GM18517 (cell line): Measurements from ENCODE around the gene RBMS3.

Experiments
- ATAC-seq: cut with Tn5 transposase; IDR thresholded peaks from one replicate; pipeline ENCODE4 v1.9.1; 2021; ENCODE audit warnings: mild to moderate bottlenecking, moderate library complexity; ENCODE audit not compliant: unreplicated experiment

RBMS3 gene

DNA sequence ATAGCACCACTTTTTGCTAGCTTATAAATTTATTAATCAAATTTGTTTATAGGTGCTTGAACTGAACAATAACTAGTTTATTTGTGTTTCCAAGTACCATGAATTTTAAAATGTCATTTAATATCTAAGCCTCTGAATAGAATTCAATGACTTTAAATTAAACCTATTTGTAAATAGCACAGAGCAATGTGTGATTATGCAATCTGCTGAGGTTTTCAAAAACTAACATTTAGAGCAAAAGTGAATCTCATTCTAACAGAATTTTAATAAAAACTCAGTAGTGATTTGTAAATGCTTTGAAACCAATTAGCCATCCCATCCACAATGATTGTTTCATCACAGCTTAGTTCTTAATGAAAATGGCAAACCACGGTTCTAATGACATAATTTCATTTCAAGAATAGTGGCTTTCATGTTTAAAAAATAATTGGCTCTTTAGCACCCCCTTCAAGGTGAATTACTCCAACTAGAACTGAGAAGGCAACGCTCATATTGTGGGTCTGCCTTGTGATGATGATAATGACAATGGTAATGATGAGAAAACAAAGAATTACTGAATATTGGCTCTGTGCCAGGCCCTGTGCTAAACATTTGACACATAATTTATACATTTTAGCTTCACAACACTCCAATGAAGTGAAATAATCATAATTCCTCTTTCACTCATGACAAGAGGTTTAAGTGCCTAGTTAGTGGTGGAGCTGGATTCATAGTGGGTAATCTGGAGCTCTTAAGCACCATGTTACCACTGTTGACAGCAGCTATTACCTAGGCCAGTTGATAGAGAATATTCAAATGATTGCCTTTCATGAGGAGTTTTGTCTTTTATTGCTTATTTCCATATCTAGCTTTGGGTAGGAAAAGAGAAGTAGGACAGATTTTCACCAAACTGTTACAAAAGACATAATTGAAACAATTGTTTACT is 145.7 kb downstream of the RBMS3 start:
- no peak for ATAC-seq

DNA sequence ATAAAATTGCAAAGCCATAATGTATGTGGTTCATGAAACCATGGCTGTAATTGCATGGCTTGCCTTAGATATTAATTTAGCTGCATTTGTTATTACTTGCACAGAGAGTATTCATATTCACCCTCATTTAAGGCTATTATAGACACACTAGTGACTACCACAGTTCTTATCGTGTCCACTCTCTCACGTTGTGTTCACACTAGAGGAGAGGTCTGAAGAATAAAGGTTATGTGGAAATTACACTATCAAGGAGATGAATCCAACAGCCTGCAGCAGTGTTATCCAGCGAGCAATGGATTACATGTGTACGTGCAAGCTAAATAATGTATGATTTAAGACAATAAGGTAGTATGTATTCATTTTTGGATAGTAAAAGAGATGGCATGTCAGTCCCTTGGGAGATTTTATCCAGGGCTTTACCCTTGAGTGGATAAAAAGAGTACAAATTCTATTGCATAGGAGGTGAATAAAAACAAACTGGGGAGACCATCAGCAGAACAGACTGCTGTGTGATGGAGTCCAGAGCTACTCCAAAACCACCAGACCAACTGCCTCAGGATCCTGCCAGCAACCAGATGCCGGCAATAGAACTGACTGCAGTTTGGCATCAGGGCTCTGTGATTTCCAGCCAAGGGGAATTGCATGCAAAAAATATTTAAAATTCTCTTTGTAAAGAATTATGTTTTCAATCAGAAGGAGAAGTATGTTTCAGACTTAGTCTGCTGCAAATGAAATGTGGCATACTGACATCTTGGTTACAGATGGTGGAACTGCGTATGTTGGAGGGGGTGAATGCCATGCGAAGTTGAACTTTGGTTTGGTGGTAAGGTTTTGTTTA is 146.6 kb downstream of the RBMS3 start:
- no peak for ATAC-seq

DNA sequence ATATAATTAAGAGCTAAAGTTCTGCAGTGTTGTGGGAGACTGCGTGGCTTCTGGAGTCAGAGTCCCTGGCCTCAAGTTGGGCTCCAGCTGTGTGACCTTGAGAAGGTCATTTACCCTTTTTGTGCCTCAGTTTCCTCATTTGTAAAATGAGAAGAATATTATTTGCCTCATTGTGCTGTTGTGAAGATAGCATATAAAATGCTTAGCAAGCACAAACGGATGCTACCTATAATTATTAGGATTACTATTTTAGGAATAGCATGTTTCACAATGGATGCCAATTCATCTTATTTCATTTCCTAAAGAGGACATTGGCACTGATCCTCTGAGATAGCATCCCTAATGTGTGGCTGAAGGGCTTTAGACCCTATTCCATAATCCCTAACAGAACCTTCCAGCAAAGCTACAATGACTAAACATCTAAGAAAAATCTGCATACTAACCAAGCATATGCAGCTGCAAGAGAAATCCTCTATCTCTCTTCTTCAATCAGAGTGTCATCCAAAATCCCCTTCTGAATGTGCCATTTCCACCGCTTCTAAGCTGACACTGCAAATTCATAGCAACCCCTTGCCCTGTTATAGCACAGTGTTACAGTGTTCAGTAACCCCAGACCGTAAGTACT is 148.3 kb downstream of the RBMS3 start:
- ATAC-seq = no peak

DNA sequence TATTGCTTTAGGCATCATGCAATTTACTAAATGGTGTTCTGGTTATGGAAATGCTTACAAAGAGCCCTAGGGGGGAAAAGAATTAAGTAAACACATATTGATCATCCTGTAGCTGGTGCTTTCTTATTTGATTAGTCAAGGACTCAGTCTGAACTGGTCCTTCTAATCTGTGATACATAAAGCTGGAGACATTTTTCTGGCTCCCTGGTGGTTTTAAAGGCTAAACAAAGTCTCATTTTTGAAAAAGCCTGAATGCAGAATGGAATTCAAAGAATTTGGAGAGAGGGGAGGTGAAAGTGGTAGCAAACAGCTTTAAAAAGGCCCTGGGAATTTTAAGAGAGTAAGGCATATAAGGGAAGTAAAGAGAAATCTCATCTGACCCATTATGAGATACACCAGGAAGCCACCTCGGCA is 149.7 kb downstream of the RBMS3 start:
- no peak for ATAC-seq

DNA sequence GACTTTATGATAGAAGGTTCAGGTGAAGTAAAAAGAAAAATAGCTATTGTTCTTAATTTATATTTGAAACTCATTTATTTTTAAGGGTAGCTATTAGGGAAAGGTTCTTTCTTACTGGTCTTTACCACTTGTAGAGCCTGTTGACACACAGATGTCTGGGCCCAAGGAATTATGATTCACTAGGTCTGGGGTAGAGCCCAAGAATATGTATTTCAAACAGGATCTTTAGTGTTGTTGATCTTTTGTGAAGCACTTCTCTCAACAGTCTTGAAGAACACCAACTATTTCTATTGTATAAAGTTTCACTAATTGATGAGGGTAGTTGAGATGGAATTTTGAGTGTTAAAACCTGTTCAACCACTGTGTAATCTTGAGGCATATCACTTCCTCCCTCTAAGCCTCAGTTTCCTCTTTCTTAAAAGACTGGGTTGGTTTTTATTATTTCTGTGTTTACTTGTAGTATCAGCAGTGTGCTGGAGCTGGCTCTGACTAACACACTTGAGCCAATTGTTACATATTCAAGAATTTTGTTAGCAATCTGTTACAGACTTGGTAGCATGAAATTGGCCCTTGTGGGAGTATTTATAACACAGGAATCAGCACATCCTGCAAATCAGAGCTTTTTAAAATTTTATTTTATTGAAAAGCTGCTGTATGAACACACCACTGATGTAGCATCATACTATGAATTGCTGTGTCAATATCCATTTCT is 155.9 kb downstream of the RBMS3 start:
- ATAC-seq = no peak

DNA sequence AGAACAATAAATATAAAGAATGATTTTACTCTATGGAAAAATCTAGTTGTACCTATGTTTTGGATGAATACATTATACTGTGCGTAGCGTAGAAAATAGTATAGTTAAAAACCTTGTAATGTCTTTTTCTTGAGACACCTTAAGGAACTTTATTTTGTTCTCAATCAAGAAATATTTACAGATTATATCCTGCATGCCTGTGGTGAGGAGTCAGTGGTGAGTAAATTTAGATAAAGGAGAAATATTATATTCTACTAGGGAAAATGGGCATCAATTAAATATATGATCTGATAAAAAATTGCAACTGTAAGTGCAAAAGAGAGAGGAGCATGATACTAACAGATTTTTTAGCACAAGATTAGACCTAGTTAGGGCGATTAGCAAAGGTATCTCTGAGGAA is 157.7 kb downstream of the RBMS3 start:
- ATAC-seq = no peak

DNA sequence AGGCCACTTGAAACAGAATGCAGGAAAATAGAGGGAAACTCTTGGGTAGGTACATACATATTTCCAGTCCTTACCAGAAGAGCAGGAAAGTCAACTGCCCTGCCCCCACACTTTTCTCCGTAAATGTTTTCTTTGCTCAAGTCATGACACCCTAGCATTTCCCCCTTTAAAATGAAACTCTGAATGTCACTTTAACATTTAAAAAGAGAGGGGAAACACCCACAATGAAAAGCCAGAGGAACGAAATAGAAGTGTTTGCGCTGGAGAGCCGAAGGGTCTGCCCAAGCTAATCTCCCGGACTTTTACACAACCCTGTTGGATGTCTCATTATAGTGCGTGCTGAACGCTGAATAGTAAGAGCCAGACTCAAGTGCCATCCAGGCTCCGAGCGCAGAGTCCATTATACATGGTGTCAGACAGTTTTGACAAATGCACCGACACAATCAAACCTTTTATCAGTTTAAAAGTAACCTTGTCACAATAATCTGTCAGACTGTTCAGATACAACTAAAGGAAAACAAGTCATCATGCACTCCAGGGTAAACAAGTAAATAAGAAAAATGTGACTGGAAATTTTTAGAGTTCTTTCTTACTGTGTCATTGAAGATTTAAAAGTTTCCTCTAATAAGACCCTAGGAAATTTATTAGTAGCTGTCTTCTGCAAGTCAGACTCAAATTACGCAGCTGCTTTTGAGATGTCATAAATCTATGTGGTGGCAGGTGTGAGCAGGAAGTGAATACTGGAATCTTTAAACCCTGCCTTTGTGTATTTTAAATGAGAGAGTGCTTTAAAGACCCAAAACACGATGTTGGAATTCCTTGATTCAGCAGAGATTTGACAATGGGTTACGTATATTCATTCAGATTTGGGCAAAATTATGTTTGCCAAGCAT is 159.8 kb downstream of the RBMS3 start:
- ATAC-seq = no peak

DNA sequence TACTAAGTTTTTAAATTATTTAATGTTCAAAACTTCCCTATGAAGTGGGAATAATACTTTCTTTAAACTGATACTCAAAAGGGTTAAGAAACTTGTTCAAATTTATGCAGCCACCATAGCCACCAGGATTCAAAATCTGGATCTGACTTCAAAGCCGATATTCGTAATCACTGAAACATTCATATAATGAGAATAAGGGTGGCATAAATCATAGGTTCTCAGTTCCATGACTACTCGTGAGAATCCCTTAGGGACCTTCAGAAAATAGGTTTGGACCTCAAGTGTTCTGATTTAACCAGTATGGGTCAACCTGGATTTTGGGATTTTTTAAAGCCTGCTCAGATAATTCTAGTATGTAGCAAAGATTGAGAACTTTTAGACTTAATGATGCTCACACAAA is 160.6 kb downstream of the RBMS3 start:
- no peak for ATAC-seq

DNA sequence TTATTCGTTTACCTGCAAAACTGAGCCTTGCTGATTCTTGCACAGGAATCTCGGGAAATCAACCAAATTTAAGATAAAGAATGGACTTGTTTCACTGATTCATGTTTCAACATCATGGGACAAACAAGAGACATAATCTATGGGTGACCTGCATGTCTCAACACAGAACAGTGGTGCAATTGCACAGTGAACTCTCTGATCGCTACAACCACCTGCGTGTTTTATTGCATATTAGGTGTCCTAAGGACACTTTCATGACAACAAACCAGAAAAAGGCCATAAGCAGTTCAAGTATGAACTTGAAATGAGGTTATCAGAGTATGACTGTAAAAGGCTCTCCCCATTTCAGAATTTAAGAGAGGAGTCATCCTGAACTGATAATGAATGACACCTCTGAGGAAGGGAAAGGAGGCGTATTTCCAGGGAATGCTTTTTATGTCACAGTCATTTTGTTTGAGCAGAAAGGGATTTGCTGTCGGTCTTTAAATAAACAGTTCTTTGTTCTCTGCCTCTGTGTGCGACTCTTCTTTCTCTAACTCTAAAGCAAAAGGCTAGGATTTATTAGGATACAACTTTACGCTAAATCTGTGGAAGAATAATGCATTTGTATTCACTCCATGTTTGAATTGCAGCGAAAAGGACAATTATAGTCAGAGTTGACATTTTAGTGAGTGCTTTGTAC is 167.2 kb downstream of the RBMS3 start:
- no peak for ATAC-seq

DNA sequence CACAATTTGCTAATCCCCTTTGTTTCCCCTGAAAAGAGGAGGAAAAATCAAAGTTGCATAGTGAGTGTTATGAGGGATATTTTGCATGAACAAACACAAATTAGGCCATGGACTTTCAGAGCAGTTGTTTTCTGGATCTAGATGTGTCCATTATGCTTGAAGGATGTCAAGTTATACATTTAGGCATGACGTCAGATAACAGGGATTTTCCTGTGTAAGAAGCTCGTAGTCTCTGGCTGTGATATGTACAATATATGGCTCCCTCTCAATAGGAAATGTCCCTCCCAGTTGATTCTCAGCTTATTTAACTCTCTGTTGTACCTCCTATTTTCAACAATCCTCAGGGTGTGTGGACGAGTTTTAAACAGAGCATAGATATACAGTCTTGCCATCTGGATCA is 171.0 kb downstream of the RBMS3 start:
- no peak for ATAC-seq

DNA sequence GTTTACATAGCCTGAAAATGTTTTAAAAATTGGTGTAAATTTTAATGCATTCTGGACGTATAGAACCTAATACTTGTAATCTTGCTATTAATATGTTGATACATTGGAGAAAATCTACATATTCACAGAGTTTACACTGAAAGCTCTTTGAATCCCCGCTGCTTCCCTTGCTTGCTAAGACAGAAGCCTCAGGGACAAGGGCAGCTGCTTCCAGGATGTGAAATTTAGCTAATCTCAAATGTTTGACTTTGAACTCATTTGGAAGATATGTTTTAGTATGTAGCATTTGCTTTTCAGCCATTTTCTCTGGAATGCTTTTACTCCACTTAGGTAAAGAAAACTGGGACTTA is 172.0 kb downstream of the RBMS3 start:
- no peak for ATAC-seq

DNA sequence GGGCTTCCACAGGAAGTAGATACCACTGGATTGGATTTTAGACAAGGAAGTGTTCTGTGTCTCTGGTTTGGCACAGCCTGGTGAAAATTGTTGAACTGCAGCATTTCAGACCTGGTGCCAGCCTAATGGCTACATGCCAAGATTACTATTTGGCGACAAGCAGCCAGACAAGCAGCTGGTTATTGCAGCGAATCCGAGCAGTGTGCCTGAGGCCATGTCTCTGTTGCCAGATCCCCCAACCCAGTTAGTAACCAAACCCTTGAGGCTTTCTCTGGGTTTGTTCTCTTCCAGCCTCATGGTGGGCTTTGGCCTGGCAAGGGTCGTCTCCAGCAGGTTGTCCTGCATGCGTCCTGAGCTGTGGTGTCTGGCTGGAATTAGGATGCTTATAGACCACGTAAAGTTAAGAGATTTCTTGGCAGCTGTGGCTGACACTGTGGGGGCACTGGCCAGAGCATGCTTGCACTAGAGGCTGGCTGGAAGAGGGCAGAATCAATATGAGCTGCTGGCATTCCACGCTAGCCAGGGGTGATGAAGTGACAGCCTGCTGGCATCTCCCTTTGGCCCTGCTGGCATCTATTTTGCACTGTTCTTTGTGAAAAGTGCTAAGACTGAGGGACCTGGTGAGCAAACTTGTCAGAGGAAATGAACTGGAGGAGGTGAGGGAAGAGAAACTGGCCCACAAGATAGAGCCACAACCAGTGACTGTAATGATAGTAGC is 172.6 kb downstream of the RBMS3 start:
- ATAC-seq = no peak

DNA sequence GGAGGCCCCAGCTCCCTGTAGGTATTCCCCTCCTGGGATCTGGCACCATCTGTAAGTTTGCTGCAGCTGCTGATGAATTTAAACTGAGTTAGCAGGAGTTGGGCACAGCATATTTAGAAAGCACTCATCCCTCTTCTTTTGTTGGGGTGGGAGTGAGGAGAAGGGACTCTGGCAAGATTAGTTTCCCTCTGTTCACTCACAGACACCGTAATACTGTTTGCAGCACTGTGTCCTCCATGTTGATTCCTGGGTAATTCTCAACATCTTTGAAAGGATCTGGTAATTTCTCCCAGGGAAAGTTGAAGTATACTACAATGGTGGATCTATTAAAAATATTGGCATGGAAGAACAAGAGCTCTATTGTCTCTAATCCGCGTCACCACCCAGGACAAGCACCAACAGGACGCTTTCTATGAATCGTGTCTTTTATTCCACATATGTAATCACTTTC is 173.3 kb downstream of the RBMS3 start:
- ATAC-seq = no peak

DNA sequence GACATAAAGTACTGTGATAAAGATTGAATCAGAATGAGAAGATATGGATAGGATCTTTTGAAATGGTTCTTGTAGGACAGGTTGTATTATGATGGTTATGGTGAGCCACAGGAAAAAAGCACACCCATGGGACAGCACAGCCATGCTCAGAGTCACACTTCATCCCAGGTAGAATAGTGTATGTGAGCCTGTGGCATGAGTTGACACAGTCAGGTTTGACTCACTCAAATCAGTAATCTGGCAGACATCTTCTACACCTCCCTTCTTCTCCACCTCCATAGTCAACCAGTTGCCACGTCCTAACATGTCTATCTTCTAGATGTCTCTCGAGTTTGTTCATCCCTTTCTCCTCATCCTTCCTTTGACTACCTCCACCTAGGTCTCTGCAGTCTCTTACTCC is 176.0 kb downstream of the RBMS3 start:
- no peak for ATAC-seq

DNA sequence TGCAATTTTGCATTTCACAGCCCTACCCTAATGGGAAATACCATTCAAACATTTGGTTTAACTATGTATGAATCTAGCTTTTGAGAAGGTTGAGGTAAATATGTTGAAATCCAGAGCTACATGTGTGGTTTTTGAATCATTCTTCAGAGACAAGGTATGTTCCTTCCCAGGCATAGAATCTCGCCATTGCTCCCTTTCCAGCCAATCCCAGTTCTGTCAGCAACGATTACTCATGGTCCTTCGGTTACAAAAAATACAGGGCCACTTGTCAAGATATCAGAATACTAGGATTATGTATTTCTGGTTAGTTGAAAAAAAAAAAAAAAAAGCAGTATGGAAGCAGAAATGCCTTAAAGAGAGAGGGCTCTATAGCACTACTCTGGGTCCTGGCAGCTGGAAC is 182.4 kb downstream of the RBMS3 start:
- ATAC-seq = no peak

DNA sequence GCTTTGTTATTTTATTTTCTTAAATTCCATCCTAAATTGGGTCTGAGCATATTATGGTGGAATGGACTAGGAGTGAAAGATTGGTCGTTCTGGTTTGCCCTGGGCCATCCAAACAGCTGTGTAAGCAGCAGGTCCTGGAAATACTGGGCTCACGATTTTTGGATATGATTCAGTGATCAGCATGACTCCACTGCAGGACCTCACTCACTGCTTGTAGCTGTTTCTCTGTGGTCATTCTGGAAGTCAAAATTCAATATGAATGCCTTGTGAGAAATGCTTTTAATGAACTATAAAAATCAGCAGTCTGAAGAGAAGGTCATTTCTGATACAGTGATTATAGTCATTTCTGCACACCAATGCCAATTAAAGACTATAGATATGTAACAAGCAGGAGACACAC is 185.0 kb downstream of the RBMS3 start:
- ATAC-seq = no peak

DNA sequence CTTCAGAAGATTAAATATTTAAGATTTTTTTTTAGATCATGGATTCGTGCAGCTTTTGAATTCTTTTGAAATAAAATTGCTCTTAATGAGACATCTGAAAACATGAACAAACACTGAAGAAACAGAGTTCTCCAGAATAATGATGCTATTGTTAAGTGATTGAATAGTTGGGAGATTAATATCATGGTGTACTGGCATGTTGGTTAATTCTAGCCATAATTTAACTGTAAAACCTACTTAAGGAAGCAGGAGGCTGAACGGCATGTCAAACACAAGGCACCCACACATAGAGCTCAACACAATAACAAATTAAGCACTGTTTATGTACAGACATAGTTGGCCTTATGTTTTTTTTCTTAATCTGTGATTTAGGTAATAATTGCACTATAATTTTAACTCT is 185.6 kb downstream of the RBMS3 start:
- ATAC-seq = no peak

DNA sequence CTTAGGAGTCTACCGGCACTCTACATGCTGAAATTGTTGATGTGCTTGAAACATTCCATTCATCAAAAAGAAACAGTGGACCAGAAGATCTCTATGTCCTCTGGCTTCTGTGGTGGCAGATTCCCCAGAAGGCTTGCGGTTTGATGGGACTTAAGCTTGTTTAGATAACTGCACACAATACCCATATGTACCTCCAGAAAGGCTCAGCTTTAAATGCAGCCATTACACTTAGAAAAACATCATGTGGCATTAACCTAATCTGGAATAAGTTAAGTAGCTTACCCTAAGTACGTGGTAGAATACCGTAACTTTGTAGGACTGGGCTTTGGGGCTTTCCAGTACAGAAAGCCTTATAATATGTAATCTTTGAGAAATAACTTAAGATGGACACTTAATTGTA is 187.3 kb downstream of the RBMS3 start:
- ATAC-seq = no peak
